Measurements from ENCODE around the gene KIAA1210. TPM values are rescaled to one million over a fixed set of nuclear protein-coding genes. Genes with fewer than 3 reads are reported as not detected.

KIAA1210 gene
- total and polyA plus RNA-seq, 2 of the 4 experiments (the other 2 are of a cell fraction): not detected

GRCh38 chrX:119073911-119074310 is 53.7 kb downstream of the KIAA1210 start:
- no peak overlapping the region for H2BK15ac ChIP-seq (ENCODE audit: low read depth, low read length)
- POLR2A ChIA-PET (ENCODE audit: unreplicated experiment): no interaction called here
- no peak overlapping the region for H3K23ac ChIP-seq (ENCODE audit: low read depth, low read length)
- H2BK20ac ChIP-seq (ENCODE audit: low read depth, low read length): no peak overlapping the region
- no peaks in the 10 kb centered on the region for H3K36me3 ChIP-seq (ENCODE audit: control insufficient read depth, insufficient read depth, low read length)
- H3K56ac ChIP-seq (ENCODE audit: extremely low read depth, insufficient read depth, low read length): no peak overlapping the region
- H4K91ac ChIP-seq (ENCODE audit: insufficient read depth, low read depth, low read length): no peak overlapping the region
- dilution Hi-C loops (cut with HindIII; ENCODE audit: low sequenced_read_pairs, unreplicated experiment): no loop called here
- no peaks in the 10 kb centered on the region for H3K9me3 ChIP-seq (ENCODE audit: control insufficient read depth, insufficient read depth, low read length)
- no TSS peak for BruUV-seq (replicated peaks)
- H3K79me1 ChIP-seq (ENCODE audit: low read depth in 1 of 2, low read length in 2 of 2): no peaks in the 10 kb centered on the region
- H3K9ac ChIP-seq (ENCODE audit: low read depth, low read length): no peak overlapping the region
- no peak overlapping the region for H3K18ac ChIP-seq (ENCODE audit: low read depth, low read length)
- no peak overlapping the region for H3K4ac ChIP-seq (ENCODE audit: low read depth, low read length)
- H2AFZ ChIP-seq (replicated peaks; ENCODE audit: low read length, poor library complexity): no peak overlapping the region
- no peak overlapping the region for H4K5ac ChIP-seq (ENCODE audit: low read depth, low read length)
- H3K14ac ChIP-seq (replicated peaks; ENCODE audit: low read depth, low read length): no peak overlapping the region
- DNase-seq (no peak), ATAC-seq (ENCODE audit: low read depth) (no peak)
- H3K27me3 ChIP-seq (ENCODE audit: control insufficient read depth, insufficient read depth, low read length): peaks cover 2% of the 10 kb centered on the region; the same call in 1 of the 2 replicates
- CTCF ChIA-PET: no interaction called here
- H2AK9ac ChIP-seq (replicated peaks; ENCODE audit: low read depth, low read length, poor library complexity): no peak overlapping the region
- no peak overlapping the region for H3K27ac ChIP-seq (ENCODE audit: insufficient read depth, low read length)
- H2AK5ac ChIP-seq (ENCODE audit: low read depth, low read length): no peak overlapping the region
- no peak overlapping the region for H2BK120ac ChIP-seq (ENCODE audit: low read depth, low read length)
- in situ Hi-C loops (cut with MboI; ENCODE audit: low sequenced_read_pairs): loop anchor here (5.0 kb wide), 1 partner anchor 227 kb away; no protein-coding TSS in a partner anchor
- intact Hi-C loops (cut with micrococcal nuclease): no loop called here
- 83% methylated on average over 7 of the region's 19 CpGs; no CpG with 5 or more reads in 1 of the 2 experiments for WGBS, 2 experiments (ENCODE audit: extremely low coverage in 2 of 2, insufficient read length in 1 of 2)
- no peak overlapping the region for H4K8ac ChIP-seq (ENCODE audit: low read depth in 2 of 2, low read length in 2 of 2)
- H4K20me1 ChIP-seq (ENCODE audit: insufficient read depth, low read length): no peaks in the 10 kb centered on the region
- H3K4me1 ChIP-seq (ENCODE audit: control insufficient read depth, insufficient read depth, low read length): no peaks in the 10 kb centered on the region
- H3K4me3 ChIP-seq (ENCODE audit: insufficient read depth, low read depth, low read length): no peak overlapping the region
- H3K4me2 ChIP-seq (ENCODE audit: low read depth, low read length): no peak overlapping the region
- TF ChIP-seq MAZ (IDR thresholded peaks at IDR 0.05; ENCODE audit: borderline replicate concordance, low read depth, low read length) (no peak), MAFK (IDR thresholded peaks at IDR 0.05; ENCODE audit: low read depth, low read length) (no peak), BHLHE40 (IDR thresholded peaks at IDR 0.05; ENCODE audit: low read depth, low read length) (no peak), ELK1 (IDR thresholded peaks at IDR 0.05; ENCODE audit: borderline replicate concordance, low read depth, low read length) (no peak)
- TF ChIP-seq, protein P1, sequence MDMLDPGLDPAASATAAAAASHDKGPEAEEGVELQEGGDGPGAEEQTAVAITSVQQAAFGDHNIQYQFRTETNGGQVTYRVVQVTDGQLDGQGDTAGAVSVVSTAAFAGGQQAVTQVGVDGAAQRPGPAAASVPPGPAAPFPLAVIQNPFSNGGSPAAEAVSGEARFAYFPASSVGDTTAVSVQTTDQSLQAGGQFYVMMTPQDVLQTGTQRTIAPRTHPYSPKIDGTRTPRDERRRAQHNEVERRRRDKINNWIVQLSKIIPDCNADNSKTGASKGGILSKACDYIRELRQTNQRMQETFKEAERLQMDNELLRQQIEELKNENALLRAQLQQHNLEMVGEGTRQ (IDR thresholded peaks at IDR 0.05; ENCODE audit: low read depth, low read length): no peak
- no peaks in the 10 kb centered on the region for H3K9me1 ChIP-seq (ENCODE audit: insufficient read depth, low read length)
- H2BK5ac ChIP-seq (ENCODE audit: low read depth, low read length, poor library complexity, severe bottlenecking): no peak overlapping the region

Measured in IMR-90 (cell line).